ENCODE measurements around the gene FANCE.

Gene FANCE

GRCh38 chr6:35463292-35463691 lies 11.2 kb downstream of the FANCE start:
- H2AFZ ChIP-seq (ENCODE audit: low read depth, low read length) = no peak overlapping the region
- H3K27me3 ChIP-seq (ENCODE audit: insufficient read depth, low read length) = no peaks in the 10 kb centered on the region
- H3K9me3 ChIP-seq (ENCODE audit: low read length) = no peaks in the 10 kb centered on the region
- H3K36me3 ChIP-seq (ENCODE audit: insufficient read depth, low read length) = peaks cover 29% of the 10 kb centered on the region
- H3K4me3 ChIP-seq (ENCODE audit: low read length) = no peak overlapping the region
- no peaks in the 10 kb centered on the region for H3K4me1 ChIP-seq (ENCODE audit: insufficient read depth, low read length)

- no peak overlapping the region for H2AFZ ChIP-seq (ENCODE audit: low read depth, low read length)
- H3K4me3 ChIP-seq (ENCODE audit: low read length) = no peak overlapping the region
- no peaks in the 10 kb centered on the region for H3K27me3 ChIP-seq (ENCODE audit: insufficient read depth, low read length)
- no peaks in the 10 kb centered on the region for H3K9me3 ChIP-seq (ENCODE audit: low read length)
- peaks cover 26% of the 10 kb centered on the region for H3K36me3 ChIP-seq (ENCODE audit: insufficient read depth, low read length)
- H3K4me1 ChIP-seq (ENCODE audit: insufficient read depth, low read length) = peaks cover 13% of the 10 kb centered on the region
Observed at GRCh38 chr6:35465646-35466045, 13.5 kb downstream of the FANCE start.

- Histone ChIP-seq H3K27me3 (ENCODE audit: insufficient read depth, low read length) (no peaks in the 10 kb centered on the region), H3K9me3 (ENCODE audit: low read length) (no peaks in the 10 kb centered on the region), H3K36me3 (ENCODE audit: insufficient read depth, low read length) (peaks cover 40% of the 10 kb centered on the region), H2AFZ (ENCODE audit: low read depth, low read length) (no peak within 1 kb of the TSS), H3K4me1 (ENCODE audit: insufficient read depth, low read length) (peaks cover 18% of the 10 kb centered on the region), H3K4me3 (ENCODE audit: low read length) (peak within 1 kb of the TSS; percentile 62)
Observed at GRCh38 chr6:35468181-35468979, 16.2 kb downstream of the FANCE start, which contains the start of gene RPL10A. RPL10A (plus strand) TSS chr6:35468401; CDS start chr6:35468435, 34 bp downstream.

- Histone ChIP-seq H3K4me1 (ENCODE audit: insufficient read depth, low read length) (peaks cover 18% of the 10 kb centered on the region), H3K36me3 (ENCODE audit: insufficient read depth, low read length) (peaks cover 40% of the 10 kb centered on the region), H3K4me3 (ENCODE audit: low read length) (peak overlapping the region; percentile 62)
Observed at GRCh38 chr6:35468980-35469750, 17.0 kb downstream of the FANCE start.

GRCh38 chr6:35469751-35470662 lies 17.9 kb downstream of the FANCE start:
- H3K9me3 ChIP-seq (ENCODE audit: low read length) = no peaks in the 10 kb centered on the region
- H3K4me1 ChIP-seq (ENCODE audit: insufficient read depth, low read length) = peaks cover 18% of the 10 kb centered on the region
- H2AFZ ChIP-seq (ENCODE audit: low read depth, low read length) = no peak overlapping the region
- H3K36me3 ChIP-seq (ENCODE audit: insufficient read depth, low read length) = peaks cover 42% of the 10 kb centered on the region
- H3K4me3 ChIP-seq (ENCODE audit: low read length) = peak overlapping the region; percentile 62
- no peaks in the 10 kb centered on the region for H3K27me3 ChIP-seq (ENCODE audit: insufficient read depth, low read length)

More at GRCh38 chr6:35468980-35469750, 17.0 kb downstream of the FANCE start:
- Histone ChIP-seq H2AFZ (ENCODE audit: low read depth, low read length) (no peak overlapping the region), H3K9me3 (ENCODE audit: low read length) (no peaks in the 10 kb centered on the region), H3K27me3 (ENCODE audit: insufficient read depth, low read length) (no peaks in the 10 kb centered on the region)

GRCh38 chr6:35470663-35471120 lies 18.6 kb downstream of the FANCE start:
- H3K4me3 ChIP-seq (ENCODE audit: low read length) = no peak overlapping the region
- no peak overlapping the region for H2AFZ ChIP-seq (ENCODE audit: low read depth, low read length)
- H3K36me3 ChIP-seq (ENCODE audit: insufficient read depth, low read length) = peaks cover 49% of the 10 kb centered on the region
- no peaks in the 10 kb centered on the region for H3K27me3 ChIP-seq (ENCODE audit: insufficient read depth, low read length)
- no peaks in the 10 kb centered on the region for H3K9me3 ChIP-seq (ENCODE audit: low read length)
- peaks cover 18% of the 10 kb centered on the region for H3K4me1 ChIP-seq (ENCODE audit: insufficient read depth, low read length)

GRCh38 chr6:35471836-35472345 lies 19.8 kb downstream of the FANCE start:
- no peak overlapping the region for H3K4me3 ChIP-seq (ENCODE audit: low read length)
- H3K27me3 ChIP-seq (ENCODE audit: insufficient read depth, low read length) = no peaks in the 10 kb centered on the region
- H3K9me3 ChIP-seq (ENCODE audit: low read length) = no peaks in the 10 kb centered on the region
- peaks cover 18% of the 10 kb centered on the region for H3K4me1 ChIP-seq (ENCODE audit: insufficient read depth, low read length)
- no peak overlapping the region for H2AFZ ChIP-seq (ENCODE audit: low read depth, low read length)
- peaks cover 49% of the 10 kb centered on the region for H3K36me3 ChIP-seq (ENCODE audit: insufficient read depth, low read length)

- no peak overlapping the region for H2AFZ ChIP-seq (ENCODE audit: low read depth, low read length)
- peaks cover 48% of the 10 kb centered on the region for H3K36me3 ChIP-seq (ENCODE audit: insufficient read depth, low read length)
- H3K4me1 ChIP-seq (ENCODE audit: insufficient read depth, low read length) = peaks cover 24% of the 10 kb centered on the region
- H3K9me3 ChIP-seq (ENCODE audit: low read length) = no peaks in the 10 kb centered on the region
- H3K4me3 ChIP-seq (ENCODE audit: low read length) = no peak overlapping the region
- H3K27me3 ChIP-seq (ENCODE audit: insufficient read depth, low read length) = no peaks in the 10 kb centered on the region
Observed at GRCh38 chr6:35473075-35473849, 21.1 kb downstream of the FANCE start.

- Histone ChIP-seq H3K4me3 (ENCODE audit: low read length) (no peak overlapping the region), H2AFZ (ENCODE audit: low read depth, low read length) (no peak overlapping the region), H3K36me3 (ENCODE audit: insufficient read depth, low read length) (peaks cover 48% of the 10 kb centered on the region), H3K9me3 (ENCODE audit: low read length) (no peaks in the 10 kb centered on the region), H3K4me1 (ENCODE audit: insufficient read depth, low read length) (peaks cover 24% of the 10 kb centered on the region), H3K27me3 (ENCODE audit: insufficient read depth, low read length) (no peaks in the 10 kb centered on the region)
Observed at GRCh38 chr6:35473850-35474130, 21.7 kb downstream of the FANCE start.

- no peaks in the 10 kb centered on the region for H3K9me3 ChIP-seq (ENCODE audit: low read length)
- peaks cover 22% of the 10 kb centered on the region for H3K4me1 ChIP-seq (ENCODE audit: insufficient read depth, low read length)
- H2AFZ ChIP-seq (ENCODE audit: low read depth, low read length) = no peak overlapping the region
- H3K4me3 ChIP-seq (ENCODE audit: low read length) = no peak overlapping the region
- H3K27me3 ChIP-seq (ENCODE audit: insufficient read depth, low read length) = no peaks in the 10 kb centered on the region
- H3K36me3 ChIP-seq (ENCODE audit: insufficient read depth, low read length) = peaks cover 48% of the 10 kb centered on the region
Observed at GRCh38 chr6:35474131-35474941, 22.2 kb downstream of the FANCE start.

- Histone ChIP-seq H2AFZ (ENCODE audit: low read depth, low read length) (no peak overlapping the region), H3K27me3 (ENCODE audit: insufficient read depth, low read length) (no peaks in the 10 kb centered on the region), H3K9me3 (ENCODE audit: low read length) (no peaks in the 10 kb centered on the region), H3K4me3 (ENCODE audit: low read length) (no peak overlapping the region), H3K36me3 (ENCODE audit: insufficient read depth, low read length) (peaks cover 41% of the 10 kb centered on the region), H3K4me1 (ENCODE audit: insufficient read depth, low read length) (peaks cover 15% of the 10 kb centered on the region)
Observed at GRCh38 chr6:35474942-35475570, 22.9 kb downstream of the FANCE start.
